GM19455 (cell line): ENCODE data around the gene TRIM56.
"Not testable (repeated sequence)": the region's sequence is repeated elsewhere in the genome, so short reads cannot be mapped to it uniquely, and the experiment has no call there.

Source experiments
- ATAC-seq: cut with Tn5 transposase; IDR thresholded peaks from one replicate; pipeline ENCODE4 v1.9.1; 2021; ENCODE audit not compliant: unreplicated experiment

TRIM56 gene

GRCh38 chr7:101088858-101089529 lies 3.7 kb downstream of the TRIM56 start:
- no peak for ATAC-seq

- ATAC-seq = no peak
These were observed 4.6 kb downstream of the TRIM56 start for GRCh38 chr7:101089876-101090275.

GRCh38 chr7:101092266-101092905 lies 7.1 kb downstream of the TRIM56 start:
- not testable (repeated sequence) for ATAC-seq

GRCh38 chr7:101093906-101094305 lies 8.6 kb downstream of the TRIM56 start:
- ATAC-seq = no peak

- ATAC-seq = no peak
These were observed 9.1 kb downstream of the TRIM56 start for GRCh38 chr7:101094376-101094775.

- no peak for ATAC-seq
These were observed 9.6 kb downstream of the TRIM56 start for GRCh38 chr7:101094791-101095375.

GRCh38 chr7:101096331-101096956 lies 11.2 kb downstream of the TRIM56 start:
- no peak for ATAC-seq

GRCh38 chr7:101096957-101097347 lies 11.7 kb downstream of the TRIM56 start:
- ATAC-seq = no peak

- ATAC-seq = no peak
These were observed 12.3 kb downstream of the TRIM56 start for GRCh38 chr7:101097561-101097960.

- ATAC-seq = no peak
These were observed 14.9 kb downstream of the TRIM56 start for GRCh38 chr7:101099969-101100781.

- ATAC-seq = no peak
These were observed 15.9 kb downstream of the TRIM56 start for GRCh38 chr7:101100858-101101847.

GRCh38 chr7:101102026-101102425 lies 16.7 kb downstream of the TRIM56 start:
- ATAC-seq = no peak

GRCh38 chr7:101103701-101104100 lies 18.4 kb downstream of the TRIM56 start:
- not testable (repeated sequence) for ATAC-seq

- ATAC-seq = no peak
These were observed 19.0 kb downstream of the TRIM56 start for GRCh38 chr7:101104193-101104713.

- no peak for ATAC-seq
These were observed 19.5 kb downstream of the TRIM56 start for GRCh38 chr7:101104799-101105198.

GRCh38 chr7:101105248-101105647 lies 20.0 kb downstream of the TRIM56 start:
- ATAC-seq = not testable (repeated sequence)

- no peak for ATAC-seq
These were observed 21.1 kb downstream of the TRIM56 start for GRCh38 chr7:101106386-101106785.

GRCh38 chr7:101108330-101108857 lies 23.1 kb downstream of the TRIM56 start:
- ATAC-seq = no peak

GRCh38 chr7:101108961-101109360 lies 23.7 kb downstream of the TRIM56 start:
- ATAC-seq = no peak
